Measurements from ENCODE around the gene FFAR1.

The FFAR1 gene

DNA sequence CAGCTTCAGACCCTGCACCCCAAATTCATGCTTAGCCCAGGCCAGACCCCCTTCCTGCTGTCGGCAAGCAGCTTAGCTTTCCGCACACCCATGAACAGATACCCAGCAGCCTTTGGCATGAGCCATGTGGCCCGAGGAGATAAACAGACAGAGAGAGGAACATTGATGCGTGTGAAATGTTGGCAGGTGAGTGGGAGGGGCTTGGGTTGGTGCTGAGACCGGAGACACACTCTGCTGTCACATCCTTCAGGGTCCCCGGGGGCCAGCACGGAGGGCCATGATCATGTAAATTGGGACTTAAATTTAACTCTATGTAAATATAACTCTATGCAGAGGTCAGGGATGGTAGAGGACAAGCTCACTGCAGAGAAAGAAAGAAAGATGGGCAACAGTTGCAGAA is 17.2 kb upstream of the FFAR1 start:
- TF ChIP-seq CTCF (conservative IDR thresholded peaks at IDR 0.05; ENCODE audit: control insufficient read depth, insufficient read depth, low read depth, low read length) = no peak
- H3K4me3 ChIP-seq (ENCODE audit: control insufficient read depth, low read depth, low read length) = no peak overlapping the region
- no peak for DNase-seq (ENCODE audit: low read depth)

- H3K4me3 ChIP-seq (ENCODE audit: control insufficient read depth, low read depth, low read length) = no peak overlapping the region
- DNase-seq (ENCODE audit: low read depth) = no peak
- TF ChIP-seq CTCF (conservative IDR thresholded peaks at IDR 0.05; ENCODE audit: control insufficient read depth, insufficient read depth, low read depth, low read length) = no peak
Observed at GRCh38 chr19:35331551-35332214, 16.0 kb upstream of the FFAR1 start.

GRCh38 chr19:35332817-35333216 is 14.9 kb upstream of the FFAR1 start:
- DNase-seq (ENCODE audit: low read depth) = no peak
- TF ChIP-seq CTCF (conservative IDR thresholded peaks at IDR 0.05; ENCODE audit: control insufficient read depth, insufficient read depth, low read depth, low read length) = no peak
- H3K4me3 ChIP-seq (ENCODE audit: control insufficient read depth, low read depth, low read length) = no peak overlapping the region

DNA sequence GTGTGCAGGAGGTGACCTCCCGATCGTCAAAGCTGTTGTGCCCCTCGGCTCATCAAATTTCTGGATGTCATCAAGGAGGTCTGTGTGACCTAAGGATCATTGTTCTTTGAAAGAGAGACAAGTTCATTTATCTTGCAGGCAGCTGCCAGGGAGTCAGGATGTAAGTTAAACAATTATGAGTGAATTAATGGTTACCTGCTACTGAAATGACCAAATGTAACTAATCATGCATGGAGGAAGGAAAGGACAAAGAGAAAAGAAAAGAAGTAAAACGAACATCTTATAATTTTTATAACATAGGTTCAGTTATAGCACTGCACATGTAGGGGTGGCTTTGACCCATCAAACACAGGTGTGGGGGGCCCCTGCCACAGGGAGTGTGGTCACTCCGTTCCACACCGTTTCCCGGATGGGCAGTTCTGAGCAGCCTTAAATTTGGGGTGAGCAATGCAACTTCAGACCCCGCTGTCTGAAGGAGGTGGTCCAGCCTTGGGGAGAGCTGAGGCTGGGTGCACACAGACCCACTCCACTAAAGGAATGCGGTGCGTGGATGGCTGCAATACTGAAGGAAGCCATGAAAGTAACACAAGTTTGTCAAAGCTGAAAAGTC is 13.5 kb upstream of the FFAR1 start:
- TF ChIP-seq CTCF (conservative IDR thresholded peaks at IDR 0.05; ENCODE audit: control insufficient read depth, insufficient read depth, low read depth, low read length) = no peak
- no peak for DNase-seq (ENCODE audit: low read depth)
- no peak overlapping the region for H3K4me3 ChIP-seq (ENCODE audit: control insufficient read depth, low read depth, low read length)

- no peak for DNase-seq (ENCODE audit: low read depth)
- H3K4me3 ChIP-seq (ENCODE audit: control insufficient read depth, low read depth, low read length) = no peak overlapping the region
- no peak for TF ChIP-seq CTCF (conservative IDR thresholded peaks at IDR 0.05; ENCODE audit: control insufficient read depth, insufficient read depth, low read depth, low read length)
Observed at GRCh38 chr19:35336166-35336955, 11.3 kb upstream of the FFAR1 start.

DNA sequence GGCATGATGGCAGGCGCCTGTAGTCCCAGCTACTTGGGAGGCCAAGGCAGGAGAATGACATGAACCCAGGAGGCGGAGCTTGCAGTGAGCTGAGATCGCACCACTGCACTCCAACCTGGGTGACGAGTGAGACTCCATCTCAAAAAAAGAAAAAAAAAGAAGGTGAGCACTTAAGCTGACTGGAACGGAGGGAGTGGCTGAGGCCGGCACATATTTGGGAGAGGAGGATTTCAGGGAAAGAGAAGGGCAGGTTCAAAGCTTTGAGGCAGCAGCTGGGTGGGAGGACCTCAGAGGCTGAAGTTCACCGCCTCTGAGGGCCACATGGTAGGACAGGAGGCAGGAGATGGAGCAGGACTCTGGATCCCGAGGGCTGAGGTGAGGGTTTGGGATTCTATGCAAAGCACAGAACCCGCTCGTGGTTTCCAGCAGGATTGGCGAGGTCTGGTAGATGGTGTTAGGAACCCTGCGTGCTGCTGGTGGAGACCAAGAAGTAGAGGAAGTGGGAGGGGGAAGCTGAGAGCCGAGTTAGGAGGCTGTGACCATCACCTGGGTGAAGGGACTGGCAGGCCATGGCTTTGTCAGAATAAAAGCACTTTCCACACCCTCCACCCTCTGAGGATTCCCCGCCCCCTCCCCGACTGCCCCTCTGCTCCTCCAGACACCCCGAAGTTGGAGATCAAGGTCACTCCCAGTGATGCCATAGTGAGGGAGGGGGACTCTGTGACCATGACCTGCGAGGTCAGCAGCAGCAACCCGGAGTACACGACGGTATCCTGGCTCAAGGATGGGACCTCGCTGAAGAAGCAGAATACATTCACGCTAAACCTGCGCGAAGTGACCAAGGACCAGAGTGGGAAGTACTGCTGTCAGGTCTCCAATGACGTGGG is 10.4 kb upstream of the FFAR1 start:
- H3K4me3 ChIP-seq (ENCODE audit: control insufficient read depth, low read depth, low read length) = no peak overlapping the region
- TF ChIP-seq CTCF (conservative IDR thresholded peaks at IDR 0.05; ENCODE audit: control insufficient read depth, insufficient read depth, low read depth, low read length) = no peak
- no peak for DNase-seq (ENCODE audit: low read depth)

Data from fibroblast of mammary gland (primary cell).